Stomach (tissue), 4 donors: Measurements from ENCODE around the gene CADPS.

Experiments used
- EP300 ChIP-seq: sonication (generic); formaldehyde crosslinking; IDR thresholded peaks from one replicate; pipeline ENCODE4 v1.6.1; 2017; ENCODE audit warnings: antibody characterized with exemption
- POLR2A ChIP-seq, 4 donors: fragments of 450-650 bp; IDR thresholded peaks; one replicate each; pipeline ENCODE4 v1.6.1; 2016; ENCODE audit warnings: antibody characterized with exemption in 4 of 4, control low read depth in 2 of 4, mild to moderate bottlenecking in 1 of 4, moderate library complexity in 1 of 4
- TF ChIP-seq, protein P1 (sequence below), 7 experiments: fragments of 450-650 bp in 4 of 7; fragments of 200-600 bp in 3 of 7; sonication (generic) in 3 of 7; IDR thresholded peaks; one replicate each; pipeline ENCODE4 v1.5.1; 2016 to 2019; ENCODE audit warnings: antibody characterized with exemption in 7 of 7, control low read depth in 2 of 7, mild to moderate bottlenecking in 1 of 7

DNA sequence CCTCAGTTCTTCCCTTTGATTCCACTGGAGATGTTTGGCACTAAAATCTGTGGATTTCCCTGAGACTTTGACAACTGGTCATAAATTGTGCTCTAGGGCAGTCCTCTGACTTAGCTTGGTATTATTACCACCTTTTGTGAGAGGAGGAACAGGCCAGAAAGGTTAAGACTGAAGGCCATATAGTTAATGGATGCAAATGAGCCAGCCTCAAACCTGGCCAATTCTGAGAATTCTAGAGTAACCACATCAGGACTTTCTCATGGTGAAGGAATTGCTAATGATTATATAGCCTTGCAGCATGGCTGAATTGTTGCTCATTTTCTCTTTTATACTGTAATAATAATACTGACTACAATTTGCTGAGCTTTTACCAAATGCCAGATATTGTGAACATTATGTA is 162.5 kb downstream of the CADPS start:
- TF ChIP-seq, protein P1, sequence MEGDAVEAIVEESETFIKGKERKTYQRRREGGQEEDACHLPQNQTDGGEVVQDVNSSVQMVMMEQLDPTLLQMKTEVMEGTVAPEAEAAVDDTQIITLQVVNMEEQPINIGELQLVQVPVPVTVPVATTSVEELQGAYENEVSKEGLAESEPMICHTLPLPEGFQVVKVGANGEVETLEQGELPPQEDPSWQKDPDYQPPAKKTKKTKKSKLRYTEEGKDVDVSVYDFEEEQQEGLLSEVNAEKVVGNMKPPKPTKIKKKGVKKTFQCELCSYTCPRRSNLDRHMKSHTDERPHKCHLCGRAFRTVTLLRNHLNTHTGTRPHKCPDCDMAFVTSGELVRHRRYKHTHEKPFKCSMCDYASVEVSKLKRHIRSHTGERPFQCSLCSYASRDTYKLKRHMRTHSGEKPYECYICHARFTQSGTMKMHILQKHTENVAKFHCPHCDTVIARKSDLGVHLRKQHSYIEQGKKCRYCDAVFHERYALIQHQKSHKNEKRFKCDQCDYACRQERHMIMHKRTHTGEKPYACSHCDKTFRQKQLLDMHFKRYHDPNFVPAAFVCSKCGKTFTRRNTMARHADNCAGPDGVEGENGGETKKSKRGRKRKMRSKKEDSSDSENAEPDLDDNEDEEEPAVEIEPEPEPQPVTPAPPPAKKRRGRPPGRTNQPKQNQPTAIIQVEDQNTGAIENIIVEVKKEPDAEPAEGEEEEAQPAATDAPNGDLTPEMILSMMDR (IDR thresholded peaks at IDR 0.05) = no peak
- TF ChIP-seq POLR2A (IDR thresholded peaks at IDR 0.05) = no peak
- TF ChIP-seq EP300 = no peak
